ENCODE results near the gene USP15. TPM values are rescaled to one million over a fixed set of nuclear protein-coding genes. Genes with fewer than 3 reads are reported as not detected.

The USP15 gene
- total RNA-seq, 4 donors from 2014 or later, result 55.8 to 90.8 (median 67.2) TPM

- TF ChIP-seq CTCF (IDR thresholded peaks at IDR 0.05) (no peak), POLR2A (IDR thresholded peaks at IDR 0.05) (no peak)
- intact Hi-C loops (cut with DNase I; ENCODE audit: low total_unique reads), result no loop called here
- DNase-seq (ENCODE audit: low spot score in 2 of 2), result no peak
- no peak overlapping the region for H3K4me3 ChIP-seq (ENCODE audit: low read depth, poor library complexity, severe bottlenecking)
- WGBS, 2 donors, result 94 to 95% methylated on average over 2 of the region's 2 CpGs
Observed at GRCh38 chr12:62249419-62249818, 10.8 kb upstream of the USP15 start.

DNA sequence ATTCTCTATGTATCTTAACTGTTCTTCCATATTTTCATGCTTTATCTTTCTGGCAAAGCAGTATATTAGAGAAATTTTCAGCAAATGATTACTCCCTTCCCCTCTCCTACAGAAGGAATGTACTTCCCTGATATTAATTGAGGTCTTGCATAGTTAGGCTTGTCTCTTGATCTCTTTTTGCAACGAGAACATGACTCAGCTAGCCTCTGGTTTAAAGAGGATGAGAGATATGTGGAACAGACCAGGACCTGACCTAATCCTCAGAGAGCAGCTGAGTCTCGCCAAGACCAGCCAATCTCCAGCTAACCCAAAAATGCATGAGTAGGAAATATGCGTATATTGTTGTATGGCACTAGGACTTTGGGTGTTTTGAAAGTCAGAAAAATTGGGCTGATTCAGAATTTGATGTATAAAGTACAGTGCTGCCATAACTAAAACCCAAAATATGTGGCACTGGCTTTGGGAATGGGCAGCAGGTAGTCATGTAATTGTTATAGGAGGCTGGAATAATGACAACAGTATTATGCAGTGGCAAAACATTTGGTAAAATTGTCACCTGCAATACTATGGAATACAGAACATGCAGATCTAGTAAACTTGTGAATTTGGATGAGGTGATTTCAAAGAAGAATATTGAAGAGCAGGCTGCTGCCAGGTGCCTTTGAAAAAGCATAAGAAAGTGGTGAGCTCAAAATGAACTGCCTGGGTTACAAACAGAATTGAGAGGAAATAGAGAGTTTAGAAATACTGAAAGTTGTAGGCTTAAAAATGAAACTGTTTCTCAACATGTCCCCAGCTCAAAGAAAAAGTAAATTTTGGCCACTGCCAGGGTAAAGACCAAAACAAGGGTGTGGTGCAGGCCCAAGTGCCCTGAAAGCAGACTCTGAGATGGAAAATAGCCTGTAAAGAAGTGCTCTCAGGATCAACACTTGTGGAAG is 9.3 kb upstream of the USP15 start:
- no peak overlapping the region for H3K4me3 ChIP-seq (ENCODE audit: low read depth, poor library complexity, severe bottlenecking)
- 44 to 45% methylated on average over 3 of the region's 3 CpGs for WGBS, 2 donors
- no peak for DNase-seq (ENCODE audit: low spot score in 2 of 2)
- TF ChIP-seq POLR2A (IDR thresholded peaks at IDR 0.05) (no peak), CTCF (IDR thresholded peaks at IDR 0.05) (no peak)
- intact Hi-C loops (cut with DNase I; ENCODE audit: low total_unique reads), result no loop called here

DNA sequence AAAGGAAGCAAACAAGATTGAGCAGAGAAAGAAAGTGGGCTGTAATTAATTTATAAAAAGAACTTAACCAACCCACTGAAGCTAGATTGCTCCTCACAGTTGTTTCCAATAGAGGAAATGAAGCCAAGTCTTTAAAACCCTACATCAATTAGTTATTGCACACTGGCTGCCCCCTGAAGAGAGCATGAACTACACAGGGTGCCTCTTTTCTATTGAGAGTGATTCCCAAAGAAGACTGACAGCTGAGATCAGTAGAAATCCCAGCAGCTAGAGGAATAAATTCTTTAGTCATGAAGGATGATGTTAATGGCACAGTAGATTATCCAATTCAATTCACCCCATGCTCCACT is 8.6 kb upstream of the USP15 start:
- TF ChIP-seq CTCF (IDR thresholded peaks at IDR 0.05) (no peak), POLR2A (IDR thresholded peaks at IDR 0.05) (no peak)
- H3K4me3 ChIP-seq (ENCODE audit: low read depth, poor library complexity, severe bottlenecking), result no peak overlapping the region
- intact Hi-C loops (cut with DNase I; ENCODE audit: low total_unique reads), result no loop called here
- no peak for DNase-seq (ENCODE audit: low spot score in 2 of 2)

GRCh38 chr12:62252576-62252975 is 7.6 kb upstream of the USP15 start:
- intact Hi-C loops (cut with DNase I; ENCODE audit: low total_unique reads), result no loop called here
- 87 to 95% methylated on average over 4 of the region's 4 CpGs for WGBS, 2 donors
- no peak overlapping the region for H3K4me3 ChIP-seq (ENCODE audit: low read depth, poor library complexity, severe bottlenecking)
- TF ChIP-seq CTCF (IDR thresholded peaks at IDR 0.05) (no peak), POLR2A (IDR thresholded peaks at IDR 0.05) (no peak)
- no peak for DNase-seq (ENCODE audit: low spot score in 2 of 2)

GRCh38 chr12:62254967-62255366 is 5.2 kb upstream of the USP15 start:
- TF ChIP-seq POLR2A (IDR thresholded peaks at IDR 0.05) (no peak), CTCF (IDR thresholded peaks at IDR 0.05) (no peak)
- WGBS, 2 donors, result 93 to 97% methylated on average over 3 of the region's 3 CpGs
- intact Hi-C loops (cut with DNase I; ENCODE audit: low total_unique reads), result no loop called here

More at GRCh38 chr12:62254967-62255366, 5.2 kb upstream of the USP15 start:
- no peak overlapping the region for H3K4me3 ChIP-seq (ENCODE audit: low read depth, poor library complexity, severe bottlenecking)
- no peak for DNase-seq (ENCODE audit: low spot score in 2 of 2)

Data from lower leg skin (tissue), 4 donors.